Activated naive CD4-positive, alpha-beta T cell treated with anti-CD3 and anti-CD28 coated beads, Interleukin-2, amount 10 ng/mL, durations not matched to agents 7 days and 5 days (primary cell): ENCODE data around the gene HYDIN.
"Not testable (repeated sequence)": the region's sequence is repeated elsewhere in the genome, so short reads cannot be mapped to it uniquely, and the experiment has no call there.

Source experiments
- CTCF ChIA-PET: fragments of 350-600 bp; sonication (Branson Sonifier 250); formaldehyde crosslinking; loops from one replicate; lab custom pipeline; 2021; ENCODE audit warnings: antibody characterized with exemption; lab: Charles Lee
- DNase-seq: peaks from one replicate; pipeline ENCODE4 v3.0.0-alpha.2; 2020
- H3K27ac Mint-ChIP-seq: one replicate; pipeline ENCODE4 v1.8.0; 2021; ENCODE audit warnings: mild to moderate bottlenecking, moderate library complexity, mixed read lengths
- H3K27me3 Mint-ChIP-seq: one replicate; pipeline ENCODE4 v1.8.0; 2021; ENCODE audit warnings: mild to moderate bottlenecking, mixed read lengths
- H3K36me3 Mint-ChIP-seq: one replicate; pipeline ENCODE4 v1.8.0; 2021; ENCODE audit warnings: mixed read lengths
- H3K4me1 Mint-ChIP-seq: one replicate; pipeline ENCODE4 v1.8.0; 2021; ENCODE audit warnings: mixed read lengths
- H3K4me3 Mint-ChIP-seq: one replicate; pipeline ENCODE4 v1.8.0; 2021; ENCODE audit warnings: mild to moderate bottlenecking, moderate library complexity, mixed read lengths
- H3K9me3 Mint-ChIP-seq: one replicate; pipeline ENCODE4 v1.8.0; 2021; ENCODE audit warnings: mixed read lengths

Gene HYDIN

DNA sequence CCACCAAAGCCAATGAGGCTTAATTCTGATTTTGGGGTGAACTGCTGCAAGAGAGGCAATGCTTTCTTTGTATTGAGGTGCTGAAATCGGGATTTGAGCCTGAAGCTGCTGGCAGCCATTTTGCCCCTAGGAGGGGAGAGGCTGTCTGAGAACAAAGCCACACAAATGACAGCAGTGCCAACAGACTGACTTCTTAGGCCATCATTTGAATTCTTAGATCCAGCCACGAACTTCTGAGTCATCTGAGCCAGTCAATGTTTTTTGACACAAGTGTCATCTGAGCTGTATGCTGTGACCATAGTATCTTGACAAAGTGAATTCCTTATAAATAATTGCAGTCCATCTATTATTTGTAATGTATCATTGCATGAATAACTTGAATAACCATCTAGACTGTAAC lies 29.0 kb downstream of the HYDIN start:
- CTCF ChIA-PET = no interaction called here

DNA sequence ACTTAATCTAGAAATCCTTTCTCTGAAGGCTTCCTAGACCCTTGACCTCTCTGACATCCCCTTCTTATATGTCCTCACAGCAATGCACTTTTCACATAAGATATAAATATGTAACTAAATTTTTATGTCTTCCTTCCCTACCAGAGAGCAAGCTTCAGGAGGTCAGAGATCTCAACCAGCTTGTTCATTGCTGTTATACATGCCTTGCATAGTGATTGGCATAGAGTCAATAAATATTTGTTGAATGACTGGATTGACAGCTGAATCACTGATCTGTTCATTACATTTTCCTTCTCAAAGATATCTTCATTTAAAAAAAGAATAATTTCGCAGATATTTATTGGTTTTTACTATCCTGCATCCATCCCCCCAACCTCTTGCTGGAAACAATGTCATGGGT lies 29.5 kb downstream of the HYDIN start:
- CTCF ChIA-PET = no interaction called here
- no peaks in the 10 kb centered on the region for H3K27me3 Mint-ChIP-seq
- no peak for DNase-seq
- no peaks in the 10 kb centered on the region for H3K36me3 Mint-ChIP-seq
- H3K4me3 Mint-ChIP-seq = no peak overlapping the region
- peaks cover under 1% of the 10 kb centered on the region for H3K9me3 Mint-ChIP-seq
- no peak overlapping the region for H3K27ac Mint-ChIP-seq
- no peaks in the 10 kb centered on the region for H3K4me1 Mint-ChIP-seq

More for the DNA sequence above, 29.0 kb downstream of the HYDIN start:
- Mint-ChIP-seq H3K27ac (no peak overlapping the region), H3K4me1 (no peaks in the 10 kb centered on the region), H3K4me3 (no peak overlapping the region), H3K36me3 (no peaks in the 10 kb centered on the region), H3K9me3 (peaks cover 4% of the 10 kb centered on the region), H3K27me3 (no peaks in the 10 kb centered on the region)
- no peak for DNase-seq

DNA sequence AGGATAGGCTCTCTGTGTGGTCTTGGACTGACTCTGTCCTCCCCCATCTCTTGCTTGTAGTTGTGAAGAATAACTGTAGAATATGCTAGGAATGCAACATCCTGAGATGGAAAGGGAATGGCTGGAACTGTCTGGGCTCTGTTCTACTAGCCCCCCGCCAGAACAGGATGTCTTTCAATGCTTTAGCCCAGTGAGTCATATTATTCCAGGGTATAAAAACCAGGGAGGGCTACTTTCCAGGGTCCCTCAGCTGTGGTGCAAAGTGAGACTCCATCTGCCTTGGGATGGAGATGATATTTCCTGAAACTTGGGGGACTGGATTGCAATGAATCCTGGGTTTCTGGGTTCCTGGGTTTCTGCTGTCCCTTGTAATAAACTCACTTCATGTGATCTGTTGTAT lies 32.1 kb downstream of the HYDIN start:
- no peaks in the 10 kb centered on the region for H3K9me3 Mint-ChIP-seq
- H3K4me3 Mint-ChIP-seq = no peak overlapping the region
- H3K4me1 Mint-ChIP-seq = no peaks in the 10 kb centered on the region
- H3K27me3 Mint-ChIP-seq = no peaks in the 10 kb centered on the region
- DNase-seq = no peak
- CTCF ChIA-PET = no interaction called here
- H3K36me3 Mint-ChIP-seq = no peaks in the 10 kb centered on the region
- no peak overlapping the region for H3K27ac Mint-ChIP-seq

DNA sequence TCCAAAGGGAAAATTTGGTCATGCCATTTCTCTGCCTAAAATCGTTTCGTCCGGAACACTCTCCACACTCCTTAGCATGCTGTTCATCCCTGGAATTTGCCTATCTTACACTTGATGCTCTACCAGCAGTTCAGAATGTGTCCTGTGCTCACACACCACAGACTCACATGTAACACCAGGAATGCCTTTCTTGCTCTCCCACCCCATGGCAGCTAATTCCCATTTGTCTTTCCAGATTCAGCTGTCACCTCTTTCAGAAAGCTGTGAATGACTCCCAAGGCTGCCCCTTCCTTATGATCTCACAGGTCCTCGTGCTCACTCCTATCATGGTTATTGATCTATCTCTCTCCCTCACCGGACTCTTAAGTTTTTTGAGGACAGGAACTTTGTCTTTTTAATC lies 38.1 kb downstream of the HYDIN start:
- DNase-seq = no peak
- H3K9me3 Mint-ChIP-seq = no peaks in the 10 kb centered on the region
- H3K27ac Mint-ChIP-seq = no peak overlapping the region
- no peaks in the 10 kb centered on the region for H3K27me3 Mint-ChIP-seq
- no peaks in the 10 kb centered on the region for H3K4me1 Mint-ChIP-seq
- H3K4me3 Mint-ChIP-seq = no peak overlapping the region
- CTCF ChIA-PET = no interaction called here
- H3K36me3 Mint-ChIP-seq = no peaks in the 10 kb centered on the region

DNA sequence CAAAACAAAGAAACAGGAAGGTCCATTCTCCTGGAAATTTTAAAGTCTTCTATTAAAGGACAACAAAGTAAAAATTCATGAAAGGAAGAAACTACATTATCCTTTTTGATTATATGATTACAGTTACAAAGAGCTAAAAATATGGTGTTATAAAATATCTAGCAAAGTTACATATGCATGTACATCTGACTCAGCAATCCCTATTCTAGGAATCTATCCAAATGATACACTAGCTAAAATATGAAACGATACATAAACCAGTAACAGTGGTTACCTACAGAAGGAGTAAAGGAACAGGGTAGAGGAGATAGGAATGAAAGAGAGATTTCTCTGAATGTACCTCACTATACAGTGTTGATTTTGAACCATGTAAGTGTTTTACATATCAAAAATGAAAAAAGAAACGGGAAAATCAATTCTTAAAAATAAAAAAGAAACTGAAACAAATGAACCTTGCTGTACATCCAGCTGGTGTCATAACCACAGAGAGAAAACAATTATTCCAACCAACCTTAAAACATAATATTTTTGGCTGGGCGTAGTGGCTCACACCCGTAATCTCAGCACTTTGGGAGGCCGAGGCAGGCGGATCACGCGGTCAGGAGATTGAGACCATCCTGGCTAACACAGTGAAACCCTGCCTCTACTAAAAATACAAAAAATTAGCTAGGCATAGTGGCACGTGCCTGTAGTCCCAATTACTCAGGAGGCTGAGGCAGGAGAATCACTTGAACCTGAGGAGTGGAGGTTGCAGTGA lies 41.4 kb downstream of the HYDIN start:
- H3K4me3 Mint-ChIP-seq = no peak overlapping the region
- H3K27me3 Mint-ChIP-seq = no peaks in the 10 kb centered on the region
- no peaks in the 10 kb centered on the region for H3K4me1 Mint-ChIP-seq
- CTCF ChIA-PET = no interaction called here
- no peak for DNase-seq
- H3K36me3 Mint-ChIP-seq = no peaks in the 10 kb centered on the region
- H3K27ac Mint-ChIP-seq = no peak overlapping the region
- no peaks in the 10 kb centered on the region for H3K9me3 Mint-ChIP-seq

DNA sequence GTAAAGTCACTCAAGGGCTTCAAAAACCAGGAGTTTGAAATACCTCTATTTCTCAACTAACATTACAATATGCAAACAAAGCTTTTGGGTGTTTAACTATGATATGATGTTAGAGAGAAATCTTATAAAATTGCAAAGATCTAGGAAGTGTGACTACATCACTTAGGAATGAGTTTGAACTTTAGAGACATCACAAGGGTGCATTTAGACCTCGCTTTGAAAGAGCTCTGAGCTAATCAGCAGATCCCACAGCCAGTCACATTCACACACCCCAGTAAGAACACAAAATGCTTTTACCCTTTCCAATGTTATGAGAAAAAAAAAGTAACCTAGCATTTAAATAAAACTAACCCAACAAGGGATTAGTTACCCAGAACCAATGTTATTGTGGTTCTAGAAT lies 45.2 kb downstream of the HYDIN start:
- H3K27ac Mint-ChIP-seq = no peak overlapping the region
- H3K27me3 Mint-ChIP-seq = peaks cover 5% of the 10 kb centered on the region
- no peak overlapping the region for H3K4me3 Mint-ChIP-seq
- no peaks in the 10 kb centered on the region for H3K9me3 Mint-ChIP-seq
- H3K36me3 Mint-ChIP-seq = no peaks in the 10 kb centered on the region
- no peak for DNase-seq
- no peaks in the 10 kb centered on the region for H3K4me1 Mint-ChIP-seq
- CTCF ChIA-PET = no interaction called here

DNA sequence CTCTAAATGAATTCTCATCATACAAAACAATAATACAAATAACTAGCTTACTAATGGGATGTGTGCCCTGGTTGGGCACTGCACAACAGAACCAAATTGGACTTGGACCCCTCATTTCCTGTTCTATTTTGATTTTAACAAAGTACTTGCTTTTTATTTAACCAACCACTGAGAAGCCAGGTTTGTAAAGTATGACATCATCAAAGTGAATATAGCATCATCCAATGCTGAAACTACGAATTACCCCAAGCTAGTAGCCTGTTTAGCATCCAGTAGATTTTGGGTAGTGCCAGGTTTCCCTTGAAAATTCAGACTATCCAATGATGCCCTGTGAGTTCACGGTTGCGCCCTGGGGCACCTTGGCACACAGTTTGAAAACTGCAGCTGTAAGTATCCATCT lies 51.0 kb downstream of the HYDIN start:
- peaks cover 5% of the 10 kb centered on the region for H3K27me3 Mint-ChIP-seq

DNA sequence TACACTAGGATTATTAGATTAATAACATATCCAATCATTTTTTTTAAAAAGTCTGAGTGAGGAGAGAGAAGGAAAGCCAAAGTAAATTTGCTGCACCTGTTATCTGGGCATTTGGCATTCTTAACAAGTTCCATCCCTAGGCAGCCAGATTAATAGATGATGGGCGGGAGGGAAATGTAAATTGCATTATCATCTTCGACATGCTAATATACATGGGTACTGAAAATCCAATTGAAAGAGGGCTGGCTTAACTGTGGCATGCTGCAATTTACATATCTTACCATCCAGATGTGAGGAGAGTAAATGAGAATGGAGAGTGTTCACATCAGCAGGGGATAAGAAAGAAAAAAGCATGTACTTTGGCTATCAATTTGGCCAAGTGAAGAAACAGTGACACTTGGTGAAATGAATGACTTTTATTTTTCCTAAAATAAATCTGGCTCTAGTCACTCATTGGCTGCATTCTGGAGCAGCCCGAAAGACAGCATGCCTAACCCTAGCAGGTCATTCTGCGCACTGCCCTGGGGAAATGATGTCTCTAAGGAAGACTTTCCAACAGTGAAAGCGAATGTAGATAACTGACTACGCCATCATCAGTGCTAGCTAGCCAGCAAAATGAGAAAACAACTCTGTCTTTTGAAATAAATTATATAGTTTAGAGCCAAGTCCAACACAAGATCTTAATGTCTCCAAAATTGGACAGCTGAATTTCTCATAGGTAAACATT lies 57.9 kb downstream of the HYDIN start:
- no peaks in the 10 kb centered on the region for H3K9me3 Mint-ChIP-seq
- CTCF ChIA-PET = no interaction called here

More for the DNA sequence above, 51.0 kb downstream of the HYDIN start:
- Mint-ChIP-seq H3K4me3 (no peak overlapping the region), H3K27ac (no peak overlapping the region), H3K9me3 (no peaks in the 10 kb centered on the region), H3K4me1 (no peaks in the 10 kb centered on the region), H3K36me3 (no peaks in the 10 kb centered on the region)
- CTCF ChIA-PET = no interaction called here
- no peak for DNase-seq

DNA sequence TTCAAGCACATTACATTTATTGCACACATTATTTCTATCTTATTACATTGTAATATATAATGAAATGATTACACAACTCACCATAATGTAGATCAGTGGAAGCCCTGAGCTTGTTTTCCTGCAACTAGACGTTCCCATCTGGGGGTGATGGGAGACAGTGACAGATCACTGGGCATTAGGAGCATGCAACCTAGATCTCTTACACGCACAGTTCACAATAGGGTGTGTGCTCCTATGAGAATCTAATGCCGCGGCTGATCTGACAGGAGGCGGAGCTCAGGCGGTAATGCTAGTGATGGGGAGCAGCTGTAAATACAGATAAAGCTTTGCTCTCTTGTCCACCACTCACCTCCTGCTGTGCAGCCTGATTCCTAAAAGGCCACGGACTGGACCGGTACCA lies 69.5 kb downstream of the HYDIN start:
- H3K4me1 Mint-ChIP-seq, DNase-seq, H3K9me3 Mint-ChIP-seq, H3K27me3 Mint-ChIP-seq, H3K27ac Mint-ChIP-seq, CTCF ChIA-PET, H3K36me3 Mint-ChIP-seq, H3K4me3 Mint-ChIP-seq: not testable (repeated sequence)

More for the DNA sequence above, 57.9 kb downstream of the HYDIN start:
- H3K36me3 Mint-ChIP-seq = no peaks in the 10 kb centered on the region
- no peak overlapping the region for H3K27ac Mint-ChIP-seq
- no peaks in the 10 kb centered on the region for H3K4me1 Mint-ChIP-seq
- H3K4me3 Mint-ChIP-seq = no peak overlapping the region
- peaks cover 7% of the 10 kb centered on the region for H3K27me3 Mint-ChIP-seq
- no peak for DNase-seq

DNA sequence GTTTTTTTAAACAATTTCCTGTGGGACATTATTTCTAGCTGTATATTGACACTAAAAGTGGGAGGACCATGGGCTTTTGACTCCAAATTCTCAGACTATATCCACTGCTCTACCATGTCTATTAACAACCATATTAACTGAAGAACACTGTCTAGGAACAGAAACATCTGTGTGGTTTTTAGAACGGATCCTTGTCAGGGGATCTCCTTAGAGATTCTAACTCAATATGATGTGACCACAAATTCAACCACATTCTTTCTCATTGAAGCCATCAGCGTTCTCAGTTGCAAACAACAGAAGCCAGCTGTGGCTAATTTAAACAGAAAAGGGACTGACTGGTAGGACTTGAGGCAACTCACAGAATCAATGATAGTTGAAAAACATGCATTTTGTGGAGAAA lies 73.2 kb downstream of the HYDIN start:
- H3K4me1 Mint-ChIP-seq, H3K4me3 Mint-ChIP-seq, DNase-seq, H3K36me3 Mint-ChIP-seq, CTCF ChIA-PET, H3K9me3 Mint-ChIP-seq, H3K27ac Mint-ChIP-seq, H3K27me3 Mint-ChIP-seq: not testable (repeated sequence)

DNA sequence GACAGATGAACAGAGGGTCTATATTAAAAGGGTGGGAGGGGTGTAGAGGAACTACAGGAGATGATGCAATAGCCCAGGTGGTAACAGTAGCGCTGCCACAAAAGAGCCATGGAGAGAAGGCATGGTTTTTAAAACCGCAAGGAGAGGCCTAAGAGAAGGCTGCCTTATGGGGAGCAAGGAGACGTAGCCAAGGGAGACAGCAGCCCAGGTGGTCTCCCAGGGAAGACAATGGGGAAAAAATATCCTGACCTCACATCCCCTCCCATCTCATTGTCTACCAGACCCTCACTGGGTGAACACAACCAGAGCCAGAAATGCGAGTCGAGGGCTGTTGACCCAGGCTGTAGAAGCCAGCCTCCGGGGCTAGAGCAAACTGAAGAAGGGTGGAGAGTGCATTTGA lies 77.2 kb downstream of the HYDIN start:
- H3K36me3 Mint-ChIP-seq, H3K4me1 Mint-ChIP-seq, H3K27me3 Mint-ChIP-seq, DNase-seq, H3K4me3 Mint-ChIP-seq, H3K27ac Mint-ChIP-seq, CTCF ChIA-PET, H3K9me3 Mint-ChIP-seq: not testable (repeated sequence)

DNA sequence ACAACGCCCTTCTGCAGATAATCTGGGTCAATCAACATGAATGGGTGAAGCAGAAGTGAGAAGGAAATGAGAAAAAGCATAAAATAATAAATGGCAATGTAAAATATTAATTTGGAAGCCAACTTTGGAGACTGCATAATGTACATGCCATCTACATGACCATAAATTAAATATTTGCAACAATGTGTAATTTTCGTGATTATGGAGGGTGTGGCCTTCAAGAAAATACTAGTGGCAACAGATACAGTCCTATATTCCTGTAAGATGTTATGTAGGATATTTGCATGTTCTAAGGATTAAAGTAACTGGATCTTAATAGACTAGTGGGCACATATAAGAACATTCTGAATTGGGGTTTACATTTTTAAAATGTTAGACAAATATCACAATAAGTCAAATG lies 78.9 kb downstream of the HYDIN start:
- H3K9me3 Mint-ChIP-seq, CTCF ChIA-PET, DNase-seq, H3K4me3 Mint-ChIP-seq, H3K27me3 Mint-ChIP-seq, H3K36me3 Mint-ChIP-seq, H3K27ac Mint-ChIP-seq, H3K4me1 Mint-ChIP-seq: not testable (repeated sequence)

DNA sequence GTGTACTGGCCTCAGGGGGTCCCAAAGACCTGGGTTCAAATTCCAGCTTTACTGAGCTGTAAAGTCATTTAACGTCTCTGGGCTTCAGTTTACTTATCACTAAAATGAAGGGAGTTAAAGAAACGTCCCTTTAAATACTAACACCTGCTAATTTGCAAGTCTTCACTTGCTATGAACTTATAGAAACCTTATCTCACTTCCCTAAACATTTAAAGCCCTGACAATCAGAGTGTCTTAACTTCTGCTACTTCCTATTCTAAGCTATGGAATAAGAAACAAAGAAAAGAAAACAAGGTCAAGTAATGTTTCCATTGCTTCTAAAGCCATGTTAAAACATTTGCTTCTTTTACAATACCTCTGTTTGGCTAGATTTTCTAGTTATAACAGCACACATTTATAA lies 87.3 kb downstream of the HYDIN start:
- H3K4me1 Mint-ChIP-seq, H3K27ac Mint-ChIP-seq, H3K9me3 Mint-ChIP-seq, H3K4me3 Mint-ChIP-seq, CTCF ChIA-PET, H3K27me3 Mint-ChIP-seq, H3K36me3 Mint-ChIP-seq, DNase-seq: not testable (repeated sequence)

DNA sequence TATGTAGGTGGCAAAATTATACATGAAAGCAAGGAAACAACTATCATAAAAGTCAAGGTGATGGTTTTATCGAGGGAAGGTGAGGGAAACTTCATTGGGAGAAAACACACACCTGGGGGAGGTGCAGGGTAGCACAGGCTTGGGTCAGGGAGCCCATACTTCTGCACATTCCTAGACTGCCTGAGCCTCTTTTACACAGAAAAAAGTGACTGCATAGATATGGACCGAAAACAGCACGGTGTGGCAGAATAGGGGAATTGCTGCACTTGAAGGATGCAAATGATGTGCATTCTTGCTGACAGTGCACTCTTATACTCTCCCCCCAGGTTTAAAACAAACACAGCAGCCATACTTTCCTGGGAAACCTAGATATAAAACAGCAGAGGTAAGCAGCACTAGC lies 120.0 kb downstream of the HYDIN start:
- H3K9me3 Mint-ChIP-seq, H3K27ac Mint-ChIP-seq, H3K36me3 Mint-ChIP-seq, DNase-seq, H3K4me1 Mint-ChIP-seq, H3K27me3 Mint-ChIP-seq, H3K4me3 Mint-ChIP-seq, CTCF ChIA-PET: not testable (repeated sequence)

DNA sequence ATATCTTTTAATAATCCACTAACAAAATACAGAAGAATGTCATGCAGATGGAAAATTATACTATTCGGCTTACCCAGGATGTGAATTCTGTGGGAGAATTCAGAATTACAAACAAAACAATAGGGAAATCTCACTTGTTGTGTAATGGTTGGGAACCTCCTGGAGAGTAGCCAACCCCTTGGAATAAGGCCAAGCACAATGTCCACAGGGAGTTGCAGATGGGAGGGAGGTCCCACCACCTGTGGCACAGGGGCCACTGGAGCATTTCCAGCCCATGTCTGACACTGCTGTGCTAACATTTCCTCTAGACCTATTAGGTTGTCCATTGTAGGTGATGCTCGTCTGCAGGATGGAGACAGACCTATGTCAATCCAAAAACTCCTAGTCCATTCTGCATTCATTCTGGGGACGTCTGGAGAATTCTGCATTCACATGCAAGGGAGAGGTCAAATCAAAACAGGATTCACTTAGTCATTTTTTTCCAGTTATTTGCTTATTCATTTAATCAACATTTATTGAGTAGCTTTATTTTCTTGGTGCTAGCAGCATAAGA lies 120.8 kb downstream of the HYDIN start:
- H3K4me1 Mint-ChIP-seq, H3K36me3 Mint-ChIP-seq, H3K27me3 Mint-ChIP-seq, H3K27ac Mint-ChIP-seq, H3K9me3 Mint-ChIP-seq, CTCF ChIA-PET, DNase-seq, H3K4me3 Mint-ChIP-seq: not testable (repeated sequence)
